HCT116 (cell line): ENCODE measurements around the gene KCNH3. TPM values are rescaled to one million over a fixed set of nuclear protein-coding genes. Genes with fewer than 3 reads are reported as not detected.

Source experiments
- ATAC-seq: fragments of 200-7000 bp; cut with Tn5 transposase; 2 replicates; pipeline ENCODE4 v1.9.1; 2020; ENCODE audit warnings: mild to moderate bottlenecking, moderate library complexity
- BruUV-seq: library from RNA; stranded (reverse); fragments of 400-500 nt; replicated peaks from 2 replicates; lab custom pipeline; 2021; lab: Mats Ljungman, UMichigan
- CTCF ChIA-PET: fragments of 300-600 bp; sonication (Branson Sonifier 250); formaldehyde crosslinking; loops from one replicate; lab custom pipeline; 2021; ENCODE audit warnings: antibody characterized with exemption; lab: Charles Lee
- POLR2A ChIA-PET: fragments of 300-600, 350-600 bp; sonication (Branson Sonifier 250); formaldehyde crosslinking; loops from one replicate; lab custom pipeline; 2021; ENCODE audit warnings: antibody characterized with exemption; lab: Charles Lee
- RAD21 ChIA-PET, 2 experiments: fragments of 300-600 bp; sonication (Branson Sonifier 250); formaldehyde crosslinking; loops; one replicate each; lab custom pipeline; 2023; ENCODE audit warnings: low total read pairs in 2 of 2; ENCODE audit not compliant: uncharacterized antibody in 2 of 2, unreplicated experiment in 2 of 2, low non-redundant PET in 1 of 2; lab: Charles Lee
- DNase-seq: peaks from one replicate; pipeline ENCODE4 v3.0.0-alpha.2; 2010; ENCODE audit warnings: low read depth, low spot score
- H2AFZ ChIP-seq: fragments of 200-600 bp; shearing (Covaris generic), sonication (generic); 2 replicates; pipeline ENCODE4 v1.6.1; 2017; ENCODE audit warnings: low read depth, mixed run types, mixed read lengths, antibody characterized with exemption, low read length; ENCODE audit not compliant: poor library complexity, severe bottlenecking
- H3K27ac ChIP-seq: 2 replicates; pipeline ENCODE4 v1.5.1; 2012; ENCODE audit warnings: low read depth, low read length
- H3K27me3 ChIP-seq: fragments of 200-600 bp; sonication (generic); 2 replicates; pipeline ENCODE4 v1.6.1; 2016; ENCODE audit warnings: mixed run types, low read length, mixed read lengths; ENCODE audit not compliant: insufficient read depth
- H3K36me3 ChIP-seq, 2 experiments: fragments of 200-500 bp in 1 of 2; fragments of 200-600 bp in 1 of 2; sonication (Bioruptor generic) in 1 of 2; sonication (generic) in 1 of 2; 2 replicates each; pipeline versions ENCODE4 v1.5.1 to v1.6.1; 2014 to 2016; ENCODE audit warnings: low read length in 2 of 2, inconsistent platforms in 1 of 2, mixed read lengths in 1 of 2, mixed run types in 1 of 2; ENCODE audit not compliant: insufficient read depth in 2 of 2, control insufficient read depth in 1 of 2
- H3K4me1 ChIP-seq, 2 experiments: fragments of 200-600 bp in 1 of 2; sonication (generic) in 1 of 2; 2 replicates each; pipeline versions ENCODE4 v1.5.1 to v1.6.1; 2012 to 2017; ENCODE audit warnings: low read length in 2 of 2, inconsistent platforms in 1 of 2, mild to moderate bottlenecking in 1 of 2, mixed read lengths in 1 of 2, mixed run types in 1 of 2, moderate library complexity in 1 of 2; ENCODE audit not compliant: insufficient read depth in 2 of 2, control insufficient read depth in 1 of 2
- H3K4me2 ChIP-seq: fragments of 200-600 bp; sonication (generic); 2 replicates; pipeline ENCODE4 v1.6.1; 2017; ENCODE audit warnings: mixed run types, low read length, mixed read lengths
- H3K4me3 ChIP-seq, 2 experiments: fragments of 200-600 bp in 1 of 2; sonication (generic) in 1 of 2; replicated peaks in 1 of 2; 2 replicates each; pipeline ENCODE4 v1.5.1; 2011 to 2016; ENCODE audit warnings: low read length in 2 of 2, control low read depth in 1 of 2, low read depth in 1 of 2, mild to moderate bottlenecking in 1 of 2, mixed read lengths in 1 of 2, mixed run types in 1 of 2
- H3K79me2 ChIP-seq: fragments of 200-600 bp; sonication (generic); 2 replicates; pipeline ENCODE4 v1.6.1; 2017; ENCODE audit warnings: mild to moderate bottlenecking, mixed run types, low read length, moderate library complexity, mixed read lengths; ENCODE audit not compliant: insufficient read depth
- H3K9ac ChIP-seq: fragments of 200-600 bp; sonication (generic); 2 replicates; pipeline ENCODE4 v1.6.1; 2016; ENCODE audit warnings: low read length, mixed read lengths
- H3K9me2 ChIP-seq: fragments of 200-600 bp; sonication (generic), shearing (Covaris generic); 2 replicates; pipeline ENCODE4 v1.6.1; 2017; ENCODE audit warnings: mixed run types, mild to moderate bottlenecking, moderate library complexity; ENCODE audit not compliant: insufficient read depth
- H3K9me3 ChIP-seq, 2 experiments: fragments of 200-500 bp in 1 of 2; fragments of 200-600 bp in 1 of 2; sonication (Bioruptor generic) in 1 of 2; sonication (generic) in 1 of 2; 2 replicates each; pipeline ENCODE4 v1.6.1; 2014 to 2017; ENCODE audit warnings: low read length in 2 of 2, mixed read lengths in 2 of 2, inconsistent platforms in 1 of 2, low read depth in 1 of 2, mild to moderate bottlenecking in 1 of 2, mixed run types in 1 of 2, moderate library complexity in 1 of 2; ENCODE audit not compliant: control insufficient read depth in 1 of 2, insufficient read depth in 1 of 2
- H4K20me1 ChIP-seq: fragments of 200-600 bp; sonication (generic), shearing (Covaris generic); 2 replicates; pipeline ENCODE4 v1.6.1; 2017; ENCODE audit warnings: mixed run types, mild to moderate bottlenecking, moderate library complexity; ENCODE audit not compliant: insufficient read depth
- POLR2AphosphoS5 ChIP-seq: IDR thresholded peaks from 2 replicates; pipeline ENCODE4 v1.6.1; 2011; ENCODE audit warnings: mild to moderate bottlenecking, low read depth, low read length, moderate library complexity
- REST ChIP-seq: IDR thresholded peaks from 2 replicates; pipeline ENCODE4 v1.6.1; 2012; ENCODE audit warnings: low read depth
- TCF7L2 ChIP-seq: IDR thresholded peaks from 2 replicates; pipeline ENCODE4 v1.7.0; 2011; ENCODE audit warnings: borderline replicate concordance, inconsistent platforms; ENCODE audit not compliant: insufficient read depth, insufficient read length; ENCODE audit errors: extremely low read depth
- intact Hi-C: fragments of 100-400 bp; cut with micrococcal nuclease; formaldehyde crosslinking; loops from 2 replicates; pipeline ENCODE4 v1.10.0; 2022
- total RNA-seq: library from RNA; stranded (reverse); gene quantifications from one replicate; pipeline ENCODE4 v1.2.1, GENCODE V29; 2021; ENCODE audit not compliant: unreplicated experiment

Gene KCNH3
- total RNA-seq, 1 experiment from 2014 or later, result 35.3 TPM

- no peak for ATAC-seq
- POLR2A ChIA-PET, result no interaction called here
Observed at GRCh38 chr12:49531745-49532144, 7.1 kb upstream of the KCNH3 start.

More at GRCh38 chr12:49531745-49532144, 7.1 kb upstream of the KCNH3 start:
- no peak for DNase-seq
- no peak overlapping the region for H3K4me3 ChIP-seq
- intact Hi-C loops, result no loop called here
- RAD21 ChIA-PET, result interaction anchor here in 1 of 2 experiments (0.6 kb wide), 1 partner anchor 165 kb away, joined by 6 read pairs; no protein-coding TSS in a partner anchor
- H3K36me3 ChIP-seq, result peaks cover 4% of the 10 kb centered on the region in 2 experiments; a peak in 2 of 4 replicates
- CTCF ChIA-PET, result interaction anchor here (1.0 to 3.2 kb wide), 4 partner anchors 17 to 184 kb away, joined by 3 to 10 read pairs (median 4); no protein-coding TSS in a partner anchor
- no TSS peak for BruUV-seq
- H3K9me2 ChIP-seq, result no peaks in the 10 kb centered on the region
- no peaks in the 10 kb centered on the region for H3K27me3 ChIP-seq
- no peak overlapping the region for H2AFZ ChIP-seq
- no peak overlapping the region for H3K27ac ChIP-seq
- H3K9ac ChIP-seq, result no peak overlapping the region
- no peaks in the 10 kb centered on the region for H3K79me2 ChIP-seq
- no peaks in the 10 kb centered on the region for H3K9me3 ChIP-seq
- no peaks in the 10 kb centered on the region for H4K20me1 ChIP-seq
- H3K4me2 ChIP-seq, result no peak overlapping the region
- H3K4me1 ChIP-seq, result peaks cover 15 to 17% of the 10 kb centered on the region in 2 experiments
- TF ChIP-seq TCF7L2, result no peak
- peak; percentile 17; the same call in 1 of the 2 replicates for TF ChIP-seq POLR2AphosphoS5
- TF ChIP-seq REST, result no peak
